ENCODE results near the gene TBL1XR1. TPM values are rescaled to one million over a fixed set of nuclear protein-coding genes. Genes with fewer than 3 reads are reported as not detected.

TBL1XR1 gene
- total RNA-seq, 1 experiment from 2014 or later = 77.6 TPM

GRCh38 chr3:176987901-176988650 is 209.2 kb downstream of the TBL1XR1 start:
- no peaks in the 10 kb centered on the region for H3K36me3 ChIP-seq (ENCODE audit: low read depth, low read length)
- ChIA-PET POLR2A (ENCODE audit: unreplicated experiment) (no interaction called here), CTCF (no interaction called here)
- no TSS peak for BruUV-seq (replicated peaks)
- H3K4me2 ChIP-seq (ENCODE audit: low read length) = no peak overlapping the region
- H3K4me1 ChIP-seq (ENCODE audit: insufficient read depth, low read length) = no peaks in the 10 kb centered on the region
- no peaks in the 10 kb centered on the region for H4K20me1 ChIP-seq (ENCODE audit: low read length)
- DNase-seq (no peak), ATAC-seq (no peak)
- H3F3A ChIP-seq (ENCODE audit: low read length, unreplicated experiment) = no peaks in the 10 kb centered on the region
- H3K9me2 ChIP-seq (replicated peaks; ENCODE audit: low read length) = no peaks in the 10 kb centered on the region
- H3K9me3 ChIP-seq (ENCODE audit: low read length) = no peaks in the 10 kb centered on the region
- H3K27ac ChIP-seq (ENCODE audit: low read length) = no peak overlapping the region
- H3K27me3 ChIP-seq (ENCODE audit: low read length) = no peaks in the 10 kb centered on the region
- no peak overlapping the region for H2AFZ ChIP-seq (ENCODE audit: low read length)
- intact Hi-C loops (cut with micrococcal nuclease) = no loop called here
- H3K79me2 ChIP-seq (ENCODE audit: low read length) = no peaks in the 10 kb centered on the region
- TF ChIP-seq EZH2 (IDR thresholded peaks at IDR 0.05; ENCODE audit: low read length, unreplicated experiment) (no peak), EZH2phosphoT487 (IDR thresholded peaks at IDR 0.05; ENCODE audit: borderline replicate concordance, low read length) (no peak), CTCF (conservative IDR thresholded peaks at IDR 0.05; ENCODE audit: low read depth, low read length) (no peak)
- no peak overlapping the region for H3K9ac ChIP-seq (ENCODE audit: low read length)
- H3K4me3 ChIP-seq (ENCODE audit: low read length) = no peak overlapping the region

- Histone ChIP-seq H3K4me2 (ENCODE audit: low read length) (no peak overlapping the region), H3F3A (ENCODE audit: low read length, unreplicated experiment) (no peaks in the 10 kb centered on the region), H3K79me2 (ENCODE audit: low read length) (no peaks in the 10 kb centered on the region), H3K27me3 (ENCODE audit: low read length) (no peaks in the 10 kb centered on the region), H3K9ac (ENCODE audit: low read length) (no peak overlapping the region), H3K4me1 (ENCODE audit: insufficient read depth, low read length) (no peaks in the 10 kb centered on the region), H3K36me3 (ENCODE audit: low read depth, low read length) (no peaks in the 10 kb centered on the region), H3K27ac (ENCODE audit: low read length) (no peak overlapping the region), H4K20me1 (ENCODE audit: low read length) (no peaks in the 10 kb centered on the region), H3K9me2 (replicated peaks; ENCODE audit: low read length) (no peaks in the 10 kb centered on the region), H3K4me3 (ENCODE audit: low read length) (no peak overlapping the region), H3K9me3 (ENCODE audit: low read length) (no peaks in the 10 kb centered on the region), H2AFZ (ENCODE audit: low read length) (0 out of 2 replicates have a peak overlapping the region, but pooled peaks have one; percentile 39)
- ChIA-PET POLR2A (ENCODE audit: unreplicated experiment) (no interaction called here), CTCF (no interaction called here)
- TF ChIP-seq CTCF (conservative IDR thresholded peaks at IDR 0.05; ENCODE audit: low read depth, low read length) (no peak), EZH2 (IDR thresholded peaks at IDR 0.05; ENCODE audit: low read length, unreplicated experiment) (no peak), EZH2phosphoT487 (IDR thresholded peaks at IDR 0.05; ENCODE audit: borderline replicate concordance, low read length) (no peak)
- intact Hi-C loops (cut with micrococcal nuclease) = no loop called here
- peak; percentile 24 for DNase-seq
- peak; percentile 54; the same call in 1 of the 2 replicates for ATAC-seq
- BruUV-seq (replicated peaks) = no TSS peak
These were observed 218.8 kb downstream of the TBL1XR1 start for GRCh38 chr3:176978441-176978840.

GRCh38 chr3:176977331-176977730 is 220.0 kb downstream of the TBL1XR1 start:
- Histone ChIP-seq H3K9me2 (replicated peaks; ENCODE audit: low read length) (no peaks in the 10 kb centered on the region), H3F3A (ENCODE audit: low read length, unreplicated experiment) (no peaks in the 10 kb centered on the region), H3K27ac (ENCODE audit: low read length) (no peak overlapping the region), H3K79me2 (ENCODE audit: low read length) (no peaks in the 10 kb centered on the region), H3K9ac (ENCODE audit: low read length) (no peak overlapping the region), H4K20me1 (ENCODE audit: low read length) (no peaks in the 10 kb centered on the region), H3K4me2 (ENCODE audit: low read length) (no peak overlapping the region), H3K36me3 (ENCODE audit: low read depth, low read length) (no peaks in the 10 kb centered on the region), H2AFZ (ENCODE audit: low read length) (no peak overlapping the region), H3K9me3 (ENCODE audit: low read length) (no peaks in the 10 kb centered on the region), H3K27me3 (ENCODE audit: low read length) (no peaks in the 10 kb centered on the region), H3K4me1 (ENCODE audit: insufficient read depth, low read length) (no peaks in the 10 kb centered on the region), H3K4me3 (ENCODE audit: low read length) (no peak overlapping the region)
- DNase-seq (no peak), ATAC-seq (no peak)
- BruUV-seq (replicated peaks) = no TSS peak
- ChIA-PET POLR2A (ENCODE audit: unreplicated experiment) (no interaction called here), CTCF (no interaction called here)
- TF ChIP-seq CTCF (conservative IDR thresholded peaks at IDR 0.05; ENCODE audit: low read depth, low read length) (no peak), EZH2phosphoT487 (IDR thresholded peaks at IDR 0.05; ENCODE audit: borderline replicate concordance, low read length) (no peak), EZH2 (IDR thresholded peaks at IDR 0.05; ENCODE audit: low read length, unreplicated experiment) (no peak)
- intact Hi-C loops (cut with micrococcal nuclease) = no loop called here

Measured in PC-3 (cell line).